ENCODE measurements around the gene AFF3.

Gene AFF3

GRCh38 chr2:99595373-99595772, 547.0 kb downstream of the AFF3 start:
- DNase-seq (ENCODE audit: low spot score) = no peak

- DNase-seq (ENCODE audit: low spot score) = no peak
Observed at GRCh38 chr2:99593692-99594427, 548.5 kb downstream of the AFF3 start.

GRCh38 chr2:99576775-99577174, 565.6 kb downstream of the AFF3 start:
- DNase-seq (ENCODE audit: low spot score) = no peak

GRCh38 chr2:99573634-99574251, 568.6 kb downstream of the AFF3 start:
- DNase-seq (ENCODE audit: low spot score) = no peak

GRCh38 chr2:99572373-99573164, 569.8 kb downstream of the AFF3 start:
- DNase-seq (ENCODE audit: low spot score) = no peak

- no peak for DNase-seq (ENCODE audit: low spot score)
Observed at GRCh38 chr2:99571954-99572353, 570.4 kb downstream of the AFF3 start.

- DNase-seq (ENCODE audit: low spot score) = no peak
Observed at GRCh38 chr2:99571533-99571932, 570.9 kb downstream of the AFF3 start.

GRCh38 chr2:99571021-99571420, 571.4 kb downstream of the AFF3 start:
- no peak for DNase-seq (ENCODE audit: low spot score)

- DNase-seq (ENCODE audit: low spot score) = no peak
Observed at GRCh38 chr2:99569386-99569785, 573.0 kb downstream of the AFF3 start.

- no peak for DNase-seq (ENCODE audit: low spot score)
Observed at GRCh38 chr2:99565227-99565626, 577.2 kb downstream of the AFF3 start.

- DNase-seq (ENCODE audit: low spot score) = no peak
Observed at GRCh38 chr2:99562516-99562915, 579.9 kb downstream of the AFF3 start.

GRCh38 chr2:99561804-99562203, 580.6 kb downstream of the AFF3 start:
- no peak for DNase-seq (ENCODE audit: low spot score)

GRCh38 chr2:99559075-99559662, 583.2 kb downstream of the AFF3 start:
- peak; percentile 64 for DNase-seq (ENCODE audit: low spot score)

GRCh38 chr2:99555404-99555803, 587.0 kb downstream of the AFF3 start:
- no peak for DNase-seq (ENCODE audit: low spot score)

GRCh38 chr2:99554871-99555270, 587.5 kb downstream of the AFF3 start:
- DNase-seq (ENCODE audit: low spot score) = no peak

GRCh38 chr2:99554238-99554637, 588.2 kb downstream of the AFF3 start:
- DNase-seq (ENCODE audit: low spot score) = no peak

GRCh38 chr2:99552529-99552928, 589.9 kb downstream of the AFF3 start:
- no peak for DNase-seq (ENCODE audit: low spot score)

GRCh38 chr2:99550368-99550767, 592.0 kb downstream of the AFF3 start:
- no peak for DNase-seq (ENCODE audit: low spot score)

- DNase-seq (ENCODE audit: low spot score) = no peak
Observed at GRCh38 chr2:99545604-99546003, 596.8 kb downstream of the AFF3 start.

- DNase-seq (ENCODE audit: low spot score) = no peak
Observed at GRCh38 chr2:99545066-99545465, 597.3 kb downstream of the AFF3 start.

- no peak for DNase-seq (ENCODE audit: low spot score)
Observed at GRCh38 chr2:99544608-99545007, 597.8 kb downstream of the AFF3 start.

- DNase-seq (ENCODE audit: low spot score) = no peak
Observed at GRCh38 chr2:99543247-99543646, 599.1 kb downstream of the AFF3 start.

Data from kidney capillary endothelial cell (primary cell).